Loucy (cell line): ENCODE data around the gene CDC34.

Source experiments
- EZH2phosphoT487 ChIP-seq: fragments of 200-600 bp; IDR thresholded peaks from 2 replicates; pipeline ENCODE4 v1.6.1; 2018; ENCODE audit warnings: antibody characterized with exemption, mild to moderate bottlenecking, moderate library complexity, borderline replicate concordance
- TF ChIP-seq, protein P1 (sequence below): fragments of 200-600 bp; sonication (generic); conservative IDR thresholded peaks from 2 replicates; pipeline ENCODE4 v1.5.1; 2014; ENCODE audit warnings: mild to moderate bottlenecking, antibody characterized with exemption, low read length

DNA sequence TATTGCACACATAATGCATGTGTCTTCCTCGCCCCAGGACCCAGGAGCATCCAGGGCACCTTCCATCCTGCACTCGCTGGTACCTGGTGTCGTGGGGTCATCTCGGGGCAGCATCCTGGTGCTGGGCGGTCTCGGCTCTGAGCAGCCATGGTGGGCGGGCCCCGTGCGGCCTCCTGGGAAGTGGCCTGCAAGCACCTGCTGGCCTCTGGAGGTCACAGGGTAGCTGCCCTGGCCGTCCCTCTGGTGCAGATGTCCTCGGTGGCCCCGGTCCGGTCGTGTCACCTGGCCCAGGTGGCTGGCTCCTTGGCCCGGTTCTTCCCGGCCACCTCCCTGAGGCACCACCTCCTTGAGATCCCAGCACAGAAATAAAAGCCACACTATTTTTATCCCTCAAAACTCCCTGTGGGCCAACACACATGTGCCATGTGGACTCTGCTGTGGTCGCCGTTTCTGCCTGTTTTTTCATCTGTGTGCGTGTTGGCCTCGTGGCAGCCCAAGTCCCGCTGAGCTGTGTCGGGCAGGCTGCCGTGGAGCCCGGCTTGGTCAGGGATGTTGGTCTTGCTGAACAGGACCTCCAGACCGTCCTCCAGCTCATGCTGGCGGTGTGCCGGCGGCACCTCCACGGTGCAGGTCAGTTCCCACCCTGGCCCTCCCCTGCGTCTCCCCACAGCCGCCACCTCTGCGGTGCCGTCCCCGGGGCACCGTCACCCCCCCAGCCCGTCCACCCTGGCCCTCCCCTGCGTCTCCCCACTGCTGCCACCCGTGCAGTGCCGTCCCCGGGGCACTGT, 7.3 kb downstream of the CDC34 start:
- TF ChIP-seq, protein P1, sequence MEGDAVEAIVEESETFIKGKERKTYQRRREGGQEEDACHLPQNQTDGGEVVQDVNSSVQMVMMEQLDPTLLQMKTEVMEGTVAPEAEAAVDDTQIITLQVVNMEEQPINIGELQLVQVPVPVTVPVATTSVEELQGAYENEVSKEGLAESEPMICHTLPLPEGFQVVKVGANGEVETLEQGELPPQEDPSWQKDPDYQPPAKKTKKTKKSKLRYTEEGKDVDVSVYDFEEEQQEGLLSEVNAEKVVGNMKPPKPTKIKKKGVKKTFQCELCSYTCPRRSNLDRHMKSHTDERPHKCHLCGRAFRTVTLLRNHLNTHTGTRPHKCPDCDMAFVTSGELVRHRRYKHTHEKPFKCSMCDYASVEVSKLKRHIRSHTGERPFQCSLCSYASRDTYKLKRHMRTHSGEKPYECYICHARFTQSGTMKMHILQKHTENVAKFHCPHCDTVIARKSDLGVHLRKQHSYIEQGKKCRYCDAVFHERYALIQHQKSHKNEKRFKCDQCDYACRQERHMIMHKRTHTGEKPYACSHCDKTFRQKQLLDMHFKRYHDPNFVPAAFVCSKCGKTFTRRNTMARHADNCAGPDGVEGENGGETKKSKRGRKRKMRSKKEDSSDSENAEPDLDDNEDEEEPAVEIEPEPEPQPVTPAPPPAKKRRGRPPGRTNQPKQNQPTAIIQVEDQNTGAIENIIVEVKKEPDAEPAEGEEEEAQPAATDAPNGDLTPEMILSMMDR: no peak
- TF ChIP-seq EZH2phosphoT487: no peak
